DOHH2 (cell line): Measurements from ENCODE around the gene CYP26C1.

Experiments
- H3F3A ChIP-seq: fragments of 200-600 bp; sonication (generic), shearing (Covaris generic); 2 replicates; pipeline ENCODE4 v1.6.0; 2016; ENCODE audit warnings: antibody characterized with exemption, mild to moderate bottlenecking; ENCODE audit not compliant: control insufficient read depth, insufficient read depth
- H3K27ac ChIP-seq: fragments of 200-600 bp; sonication (generic); 2 replicates; pipeline ENCODE4 v1.5.1; 2014; ENCODE audit warnings: low read depth, mild to moderate bottlenecking, low read length, moderate library complexity
- H3K27me3 ChIP-seq: fragments of 200-600 bp; sonication (generic); 2 replicates; pipeline ENCODE4 v1.6.1; 2014; ENCODE audit warnings: mild to moderate bottlenecking, low read length, mixed read lengths; ENCODE audit not compliant: control insufficient read depth
- H3K36me3 ChIP-seq: fragments of 200-600 bp; sonication (generic); 2 replicates; pipeline ENCODE4 v1.6.1; 2014; ENCODE audit warnings: mild to moderate bottlenecking, low read length, moderate library complexity, mixed read lengths; ENCODE audit not compliant: control insufficient read depth
- H3K4me1 ChIP-seq: fragments of 200-600 bp; sonication (generic); 2 replicates; pipeline ENCODE4 v1.6.1; 2014; ENCODE audit warnings: mild to moderate bottlenecking, low read length, mixed read lengths; ENCODE audit not compliant: control insufficient read depth
- H3K4me2 ChIP-seq: fragments of 200-600 bp; sonication (generic); 2 replicates; pipeline ENCODE4 v1.6.0; 2014; ENCODE audit warnings: mild to moderate bottlenecking, low read length, moderate library complexity
- H3K4me3 ChIP-seq: fragments of 200-600 bp; sonication (generic); 2 replicates; pipeline ENCODE4 v1.5.1; 2014; ENCODE audit warnings: mild to moderate bottlenecking, low read length, mixed read lengths
- H3K79me2 ChIP-seq: fragments of 200-600 bp; sonication (generic); 2 replicates; pipeline ENCODE4 v1.6.1; 2014; ENCODE audit warnings: mild to moderate bottlenecking, low read length, mixed read lengths; ENCODE audit not compliant: control insufficient read depth
- H3K9me2 ChIP-seq: fragments of 200-600 bp; sonication (generic); replicated peaks from 2 replicates; pipeline ENCODE4 v1.6.1; 2014; ENCODE audit warnings: mild to moderate bottlenecking, low read length, mixed read lengths; ENCODE audit not compliant: control insufficient read depth
- H3K9me3 ChIP-seq: fragments of 200-600 bp; sonication (generic); 2 replicates; pipeline ENCODE4 v1.6.1; 2014; ENCODE audit warnings: antibody characterized with exemption, low read length, mixed read lengths; ENCODE audit not compliant: control insufficient read depth, insufficient read depth
- H4K20me1 ChIP-seq: fragments of 200-600 bp; sonication (generic); 2 replicates; pipeline ENCODE4 v1.6.0; 2014; ENCODE audit warnings: low read depth, mild to moderate bottlenecking, antibody characterized with exemption, low read length, moderate library complexity; ENCODE audit not compliant: control insufficient read depth, insufficient read depth
- CTCF ChIP-seq: fragments of 200-600 bp; sonication (generic); IDR thresholded peaks from one replicate; pipeline ENCODE4 v1.5.1; 2014; ENCODE audit warnings: antibody characterized with exemption, mild to moderate bottlenecking, low read depth, low read length; ENCODE audit not compliant: poor library complexity, severe bottlenecking
- EZH2phosphoT487 ChIP-seq: fragments of 200-600 bp; sonication (generic); IDR thresholded peaks from 2 replicates; pipeline ENCODE4 v1.6.1; 2017; ENCODE audit warnings: borderline replicate concordance, mild to moderate bottlenecking, antibody characterized with exemption, low read length, moderate library complexity, mixed read lengths

CYP26C1 gene

GRCh38 chr10:93087846-93088245, 27.2 kb downstream of the CYP26C1 start:
- TF ChIP-seq CTCF (no peak), EZH2phosphoT487 (no peak)
- H3K4me3 ChIP-seq, result no peak overlapping the region
- no peaks in the 10 kb centered on the region for H3F3A ChIP-seq
- H3K27ac ChIP-seq, result no peak overlapping the region
- no peaks in the 10 kb centered on the region; the same call in 1 of the 2 replicates for H3K27me3 ChIP-seq
- H3K9me2 ChIP-seq, result no peaks in the 10 kb centered on the region
- no peaks in the 10 kb centered on the region for H3K36me3 ChIP-seq
- H3K4me2 ChIP-seq, result no peak overlapping the region
- no peaks in the 10 kb centered on the region for H4K20me1 ChIP-seq
- H3K9me3 ChIP-seq, result no peaks in the 10 kb centered on the region
- no peaks in the 10 kb centered on the region for H3K79me2 ChIP-seq
- H3K4me1 ChIP-seq, result no peaks in the 10 kb centered on the region

- Histone ChIP-seq H3F3A (no peaks in the 10 kb centered on the region), H3K79me2 (no peaks in the 10 kb centered on the region), H3K36me3 (no peaks in the 10 kb centered on the region), H3K4me2 (no peak overlapping the region), H4K20me1 (no peaks in the 10 kb centered on the region), H3K9me2 (no peaks in the 10 kb centered on the region), H3K9me3 (no peaks in the 10 kb centered on the region), H3K4me1 (no peaks in the 10 kb centered on the region), H3K27me3 (no peaks in the 10 kb centered on the region; the same call in 1 of the 2 replicates), H3K4me3 (no peak overlapping the region), H3K27ac (no peak overlapping the region)
- TF ChIP-seq CTCF (no peak), EZH2phosphoT487 (no peak)
Measured at GRCh38 chr10:93088466-93088865, 27.9 kb downstream of the CYP26C1 start.

- Histone ChIP-seq H3K27ac (no peak overlapping the region), H3K36me3 (no peaks in the 10 kb centered on the region), H3K79me2 (no peaks in the 10 kb centered on the region), H3K4me1 (no peaks in the 10 kb centered on the region), H3K4me2 (no peak overlapping the region), H3F3A (no peaks in the 10 kb centered on the region), H4K20me1 (no peaks in the 10 kb centered on the region), H3K9me2 (no peaks in the 10 kb centered on the region), H3K27me3 (no peaks in the 10 kb centered on the region; the same call in 1 of the 2 replicates), H3K9me3 (no peaks in the 10 kb centered on the region), H3K4me3 (no peak overlapping the region)
- TF ChIP-seq CTCF (no peak), EZH2phosphoT487 (no peak)
Measured at GRCh38 chr10:93090619-93091018, 30.0 kb downstream of the CYP26C1 start.

- Histone ChIP-seq H3K36me3 (no peaks in the 10 kb centered on the region), H3K79me2 (no peaks in the 10 kb centered on the region), H3K9me2 (no peaks in the 10 kb centered on the region), H3F3A (no peaks in the 10 kb centered on the region), H3K4me3 (no peak overlapping the region), H3K27ac (no peak overlapping the region), H4K20me1 (no peaks in the 10 kb centered on the region), H3K4me1 (no peaks in the 10 kb centered on the region), H3K9me3 (no peaks in the 10 kb centered on the region), H3K4me2 (no peak overlapping the region), H3K27me3 (no peaks in the 10 kb centered on the region; the same call in 1 of the 2 replicates)
- TF ChIP-seq CTCF (no peak), EZH2phosphoT487 (no peak)
Measured at GRCh38 chr10:93091960-93092359, 31.4 kb downstream of the CYP26C1 start.
